Stimulated activated CD8-positive, alpha-beta memory T cell treated with anti-CD3 and anti-CD28 coated beads, Interleukin-2, amount 100 ng/mL, for 1 hour (primary cell): ENCODE data around the gene TEX44.

Experiments used
- DNase-seq, 2 donors: peaks; one replicate each; pipeline ENCODE4 v3.0.0-alpha.2; 2020; ENCODE audit warnings: low read depth in 2 of 2

Gene TEX44

GRCh38 chr2:231633241-231633976, 40.7 kb downstream of the TEX44 start:
- no peak for DNase-seq

GRCh38 chr2:231634412-231634811, 41.7 kb downstream of the TEX44 start:
- DNase-seq: no peak

GRCh38 chr2:231634951-231635875, 42.5 kb downstream of the TEX44 start:
- DNase-seq: no peak

- DNase-seq: no peak
These were observed 47.6 kb downstream of the TEX44 start for GRCh38 chr2:231640241-231640640.

GRCh38 chr2:231640641-231641111, 48.0 kb downstream of the TEX44 start:
- DNase-seq: no peak

- peak in 1 of 2 donors; percentile 28 for DNase-seq
These were observed 50.2 kb downstream of the TEX44 start for GRCh38 chr2:231642631-231643494.

- DNase-seq: no peak
These were observed 50.8 kb downstream of the TEX44 start for GRCh38 chr2:231643495-231643888.
